A673 (cell line): ENCODE measurements around the gene CSF2RB. TPM values are rescaled to one million over a fixed set of nuclear protein-coding genes. Genes with fewer than 3 reads are reported as not detected.

Experiments
- BruUV-seq: library from RNA; stranded (reverse); fragments of 400-500 nt; replicated peaks from 2 replicates; lab custom pipeline; 2021; lab: Mats Ljungman, UMichigan
- CTCF ChIA-PET: fragments of 300-600 bp; sonication (Branson Sonifier 250); formaldehyde crosslinking; loops from one replicate; lab custom pipeline; 2022; ENCODE audit warnings: antibody characterized with exemption; lab: Charles Lee
- POLR2A ChIA-PET: fragments of 300-600 bp; sonication (Branson Sonifier 250); formaldehyde crosslinking; loops from one replicate; lab custom pipeline; 2022; ENCODE audit warnings: antibody characterized with exemption; ENCODE audit not compliant: low non-redundant PET; lab: Charles Lee
- DNase-seq: peaks from one replicate; pipeline ENCODE4 v3.0.0-alpha.2; 2015; ENCODE audit warnings: low spot score
- H3K27ac ChIP-seq: fragments of 200-600 bp; sonication (generic); 2 replicates; pipeline ENCODE4 v1.5.1; 2016; ENCODE audit warnings: mixed run types, low read depth, mild to moderate bottlenecking, mixed read lengths, antibody characterized with exemption, low read length; ENCODE audit not compliant: poor library complexity, severe bottlenecking
- H3K27me3 ChIP-seq: fragments of 200-600 bp; sonication (generic); replicated peaks from 2 replicates; pipeline ENCODE4 v1.6.1; 2017; ENCODE audit warnings: mixed run types, low read depth, mild to moderate bottlenecking, mixed read lengths, antibody characterized with exemption, low read length; ENCODE audit not compliant: insufficient read depth, poor library complexity
- H3K36me3 ChIP-seq: fragments of 200-600 bp; sonication (generic); 2 replicates; pipeline ENCODE4 v1.6.1; 2016; ENCODE audit warnings: mixed run types, mild to moderate bottlenecking, mixed read lengths, antibody characterized with exemption, low read length; ENCODE audit not compliant: insufficient read depth, poor library complexity, severe bottlenecking
- H3K4me1 ChIP-seq: fragments of 200-600 bp; sonication (generic); 2 replicates; pipeline ENCODE4 v1.6.1; 2017; ENCODE audit warnings: mixed run types, mild to moderate bottlenecking, mixed read lengths, antibody characterized with exemption, low read length; ENCODE audit not compliant: insufficient read depth, poor library complexity, severe bottlenecking
- H3K4me3 ChIP-seq: fragments of 200-600 bp; sonication (generic); 2 replicates; pipeline ENCODE4 v1.5.1; 2016; ENCODE audit warnings: low read depth, mixed run types, mild to moderate bottlenecking, mixed read lengths, low read length; ENCODE audit not compliant: poor library complexity, severe bottlenecking
- H3K9me3 ChIP-seq: fragments of 200-600 bp; sonication (generic); 2 replicates; pipeline ENCODE4 v1.6.1; 2016; ENCODE audit warnings: mixed run types, low read depth, mild to moderate bottlenecking, mixed read lengths, antibody characterized with exemption, low read length; ENCODE audit not compliant: poor library complexity, severe bottlenecking
- CTCF ChIP-seq: fragments of 300-800, 200-600 bp; sonication (generic); conservative IDR thresholded peaks from 2 replicates; pipeline ENCODE4 v1.5.1; 2017; ENCODE audit warnings: low read depth, mild to moderate bottlenecking, antibody characterized with exemption, low read length, moderate library complexity, mixed read lengths
- EZH2 ChIP-seq: fragments of 200-600 bp; sonication (generic); IDR thresholded peaks from 2 replicates; pipeline ENCODE4 v1.6.1; 2017; ENCODE audit warnings: borderline replicate concordance, low read depth, mild to moderate bottlenecking, mixed read lengths, antibody characterized with exemption, low read length; ENCODE audit not compliant: poor library complexity, severe bottlenecking
- intact Hi-C: fragments of 100-400 bp; cut with micrococcal nuclease; formaldehyde crosslinking; loops from one replicate; pipeline ENCODE4 v1.10.0; 2022; ENCODE audit not compliant: unreplicated experiment
- total RNA-seq: library from RNA; stranded (reverse); gene quantifications from 2 replicates; pipeline ENCODE4 v1.2.3, GENCODE V29; 2021

The CSF2RB gene
- total RNA-seq, 1 experiment from 2014 or later: not detected

- Histone ChIP-seq H3K27ac (no peak overlapping the region), H3K9me3 (no peaks in the 10 kb centered on the region), H3K4me3 (no peak overlapping the region), H3K4me1 (no peaks in the 10 kb centered on the region), H3K36me3 (no peaks in the 10 kb centered on the region), H3K27me3 (peaks cover 10% of the 10 kb centered on the region)
- no TSS peak for BruUV-seq
- TF ChIP-seq EZH2 (no peak), CTCF (no peak)
- ChIA-PET POLR2A (no interaction called here), CTCF (no interaction called here)
- no peak for DNase-seq
- intact Hi-C loops: no loop called here
Observed at GRCh38 chr22:36966851-36967540, 53.6 kb downstream of the CSF2RB start.

GRCh38 chr22:36968249-36968964, 55.0 kb downstream of the CSF2RB start:
- intact Hi-C loops: no loop called here
- Histone ChIP-seq H3K4me3 (no peak overlapping the region), H3K36me3 (no peaks in the 10 kb centered on the region), H3K27me3 (peaks cover 2% of the 10 kb centered on the region), H3K9me3 (no peaks in the 10 kb centered on the region), H3K4me1 (no peaks in the 10 kb centered on the region), H3K27ac (no peak overlapping the region)
- no TSS peak for BruUV-seq
- TF ChIP-seq CTCF (no peak), EZH2 (no peak)
- CTCF ChIA-PET: interaction anchor here (0.7 to 0.8 kb wide), 2 partner anchors 9 to 58 kb away, joined by 4 to 26 read pairs; no protein-coding TSS in a partner anchor
- POLR2A ChIA-PET: no interaction called here
- DNase-seq: no peak

- POLR2A ChIA-PET: no interaction called here
- intact Hi-C loops: no loop called here
- Histone ChIP-seq H3K4me3 (no peak overlapping the region), H3K9me3 (no peaks in the 10 kb centered on the region), H3K4me1 (no peaks in the 10 kb centered on the region), H3K27me3 (no peaks in the 10 kb centered on the region), H3K36me3 (no peaks in the 10 kb centered on the region), H3K27ac (no peak overlapping the region)
- DNase-seq: no peak
- CTCF ChIA-PET: no interaction called here
- BruUV-seq: no TSS peak
- TF ChIP-seq EZH2 (no peak), CTCF (no peak)
Observed at GRCh38 chr22:36971341-36972125, 58.1 kb downstream of the CSF2RB start.
